ENCODE data around the gene TSGA10IP. TPM values are rescaled to one million over a fixed set of nuclear protein-coding genes. Genes with fewer than 3 reads are reported as not detected.

Gene TSGA10IP
- total RNA-seq, 1 experiment from 2014 or later: 3.4 TPM

DNA sequence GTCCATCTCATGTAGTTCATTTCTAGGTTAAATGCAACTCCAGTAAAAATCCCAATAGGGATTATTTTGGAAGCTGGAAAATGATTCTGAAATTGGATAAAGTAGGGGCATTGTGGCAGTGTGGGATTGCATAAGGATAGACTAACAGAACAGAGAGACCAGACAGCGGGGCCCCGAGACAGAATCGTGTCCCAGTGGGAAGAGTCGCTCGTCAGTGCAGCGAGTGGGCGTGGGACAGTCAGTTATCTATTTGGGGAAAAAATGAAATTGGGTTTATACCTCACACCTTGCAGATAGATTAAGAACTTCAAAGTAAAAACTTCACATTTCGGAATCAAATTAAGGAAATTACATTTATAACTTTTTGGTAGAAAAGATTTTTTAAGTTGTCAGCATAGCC is 26.8 kb downstream of the TSGA10IP start (continued):
- TF ChIP-seq, protein P1, sequence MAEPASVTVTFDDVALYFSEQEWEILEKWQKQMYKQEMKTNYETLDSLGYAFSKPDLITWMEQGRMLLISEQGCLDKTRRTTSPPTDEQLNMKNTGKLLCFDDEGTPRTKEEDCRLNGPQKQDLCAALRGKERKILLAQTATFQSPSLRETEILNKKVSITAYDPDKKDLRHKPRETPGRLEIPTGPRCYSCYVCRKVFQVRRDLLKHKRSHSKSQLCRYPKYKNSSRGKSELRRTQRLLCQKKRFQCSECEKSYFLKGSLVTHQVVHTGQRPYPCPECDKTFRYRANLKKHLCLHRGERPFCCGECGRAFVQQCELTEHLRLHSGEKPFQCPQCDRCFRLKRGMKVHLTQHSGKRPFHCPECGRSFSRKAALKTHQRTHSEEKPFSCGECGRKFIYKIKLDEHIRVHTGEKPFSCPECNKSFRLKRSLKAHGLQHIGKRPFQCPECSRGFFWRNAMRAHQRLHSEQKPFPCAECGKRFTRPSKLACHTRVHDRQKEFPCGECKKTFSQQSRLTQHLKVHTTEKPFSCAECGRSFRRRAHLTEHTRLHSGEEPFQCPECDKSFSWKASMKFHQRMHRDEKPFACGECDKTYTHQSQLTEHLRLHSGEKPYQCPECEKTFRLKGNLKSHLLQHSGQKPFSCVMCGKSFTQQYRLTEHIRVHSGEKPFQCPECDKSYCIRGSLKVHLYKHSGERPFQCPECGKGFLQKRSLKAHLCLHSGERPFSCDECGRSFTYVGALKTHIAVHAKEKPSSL (CRISPR knock-in tag; conservative IDR thresholded peaks at IDR 0.05): no peak
- no peak for TF ChIP-seq JAZF1 (CRISPR knock-in tag; IDR thresholded peaks at IDR 0.05)
- TF ChIP-seq, protein P2, sequence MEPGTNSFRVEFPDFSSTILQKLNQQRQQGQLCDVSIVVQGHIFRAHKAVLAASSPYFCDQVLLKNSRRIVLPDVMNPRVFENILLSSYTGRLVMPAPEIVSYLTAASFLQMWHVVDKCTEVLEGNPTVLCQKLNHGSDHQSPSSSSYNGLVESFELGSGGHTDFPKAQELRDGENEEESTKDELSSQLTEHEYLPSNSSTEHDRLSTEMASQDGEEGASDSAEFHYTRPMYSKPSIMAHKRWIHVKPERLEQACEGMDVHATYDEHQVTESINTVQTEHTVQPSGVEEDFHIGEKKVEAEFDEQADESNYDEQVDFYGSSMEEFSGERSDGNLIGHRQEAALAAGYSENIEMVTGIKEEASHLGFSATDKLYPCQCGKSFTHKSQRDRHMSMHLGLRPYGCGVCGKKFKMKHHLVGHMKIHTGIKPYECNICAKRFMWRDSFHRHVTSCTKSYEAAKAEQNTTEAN (CRISPR knock-in tag; IDR thresholded peaks at IDR 0.05): no peak
- no peak for TF ChIP-seq FOXK1 (CRISPR knock-in tag; IDR thresholded peaks at IDR 0.05)
- TF ChIP-seq PRRX2 (CRISPR knock-in tag; IDR thresholded peaks at IDR 0.05): no peak
- no peak for TF ChIP-seq E2F1 (CRISPR knock-in tag; IDR thresholded peaks at IDR 0.05)
- TF ChIP-seq HMGA2 (CRISPR knock-in tag; IDR thresholded peaks at IDR 0.05): no peak
- TF ChIP-seq ZMAT4 (CRISPR knock-in tag; IDR thresholded peaks at IDR 0.05): no peak

GRCh38 chr11:65973439-65974110 is 28.3 kb downstream of the TSGA10IP start:
- ChIA-PET CTCF (interaction anchor here (0.8 kb wide), 1 partner anchor 72 kb away, joined by 3 read pairs; no protein-coding TSS in a partner anchor), POLR2A (no interaction called here)
- TF ChIP-seq ZNF512 (CRISPR knock-in tag; IDR thresholded peaks at IDR 0.05; ENCODE audit: borderline replicate concordance) (no peak), ZNF416 (CRISPR knock-in tag; IDR thresholded peaks at IDR 0.05) (no peak), MYBL2 (CRISPR knock-in tag; IDR thresholded peaks at IDR 0.05) (no peak), JAZF1 (CRISPR knock-in tag; IDR thresholded peaks at IDR 0.05) (no peak)
- TF ChIP-seq, protein P3, sequence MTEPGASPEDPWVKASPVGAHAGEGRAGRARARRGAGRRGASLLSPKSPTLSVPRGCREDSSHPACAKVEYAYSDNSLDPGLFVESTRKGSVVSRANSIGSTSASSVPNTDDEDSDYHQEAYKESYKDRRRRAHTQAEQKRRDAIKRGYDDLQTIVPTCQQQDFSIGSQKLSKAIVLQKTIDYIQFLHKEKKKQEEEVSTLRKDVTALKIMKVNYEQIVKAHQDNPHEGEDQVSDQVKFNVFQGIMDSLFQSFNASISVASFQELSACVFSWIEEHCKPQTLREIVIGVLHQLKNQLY (CRISPR knock-in tag; IDR thresholded peaks at IDR 0.05): no peak
- no peak overlapping the region for H3K27ac Mint-ChIP-seq
- H3K9me3 Mint-ChIP-seq: no peaks in the 10 kb centered on the region
- ATAC-seq (no peak), DNase-seq (ENCODE audit: low spot score) (no peak)
- H3K4me1 Mint-ChIP-seq: peaks cover 5% of the 10 kb centered on the region; the same call in 1 of the 2 replicates
- peaks cover 54% of the 10 kb centered on the region for H3K36me3 Mint-ChIP-seq
- H3K4me3 Mint-ChIP-seq: no peak overlapping the region
- H3K27me3 Mint-ChIP-seq (ENCODE audit: low read depth): no peaks in the 10 kb centered on the region

- H3K4me3 Mint-ChIP-seq: no peak overlapping the region
- ChIA-PET CTCF (interaction anchor here (1.0 to 1.6 kb wide), 6 partner anchors 13 to 116 kb away, joined by 3 to 8 read pairs (median 4); partner anchors contain the start of genes FIBP and MUS81), POLR2A (no interaction called here)
- H3K9me3 Mint-ChIP-seq: no peaks in the 10 kb centered on the region
- ATAC-seq (no peak), DNase-seq (ENCODE audit: low spot score) (no peak)
- peaks cover 47% of the 10 kb centered on the region for H3K36me3 Mint-ChIP-seq
- H3K27me3 Mint-ChIP-seq (ENCODE audit: low read depth): no peaks in the 10 kb centered on the region
- H3K4me1 Mint-ChIP-seq: no peaks in the 10 kb centered on the region
- H3K27ac Mint-ChIP-seq: peak overlapping the region; percentile 67
- TF ChIP-seq CREB1 (CRISPR knock-in tag; IDR thresholded peaks at IDR 0.05): no peak
- TF ChIP-seq USF1 (CRISPR knock-in tag; IDR thresholded peaks at IDR 0.05): no peak
- no peak for TF ChIP-seq ZNF423 (CRISPR knock-in tag; IDR thresholded peaks at IDR 0.05)
- TF ChIP-seq, protein P3 (CRISPR knock-in tag; IDR thresholded peaks at IDR 0.05): no peak
- no peak for TF ChIP-seq AR (CRISPR knock-in tag; IDR thresholded peaks at IDR 0.05)
- TF ChIP-seq IRF2 (CRISPR knock-in tag; IDR thresholded peaks at IDR 0.05; ENCODE audit: borderline replicate concordance, low read depth): no peak
- TF ChIP-seq, protein P4, sequence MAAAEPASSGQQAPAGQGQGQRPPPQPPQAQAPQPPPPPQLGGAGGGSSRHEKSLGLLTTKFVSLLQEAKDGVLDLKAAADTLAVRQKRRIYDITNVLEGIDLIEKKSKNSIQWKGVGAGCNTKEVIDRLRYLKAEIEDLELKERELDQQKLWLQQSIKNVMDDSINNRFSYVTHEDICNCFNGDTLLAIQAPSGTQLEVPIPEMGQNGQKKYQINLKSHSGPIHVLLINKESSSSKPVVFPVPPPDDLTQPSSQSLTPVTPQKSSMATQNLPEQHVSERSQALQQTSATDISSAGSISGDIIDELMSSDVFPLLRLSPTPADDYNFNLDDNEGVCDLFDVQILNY (CRISPR knock-in tag; IDR thresholded peaks at IDR 0.05): no peak
- TF ChIP-seq JAZF1 (CRISPR knock-in tag; IDR thresholded peaks at IDR 0.05): no peak
- TF ChIP-seq TP53 (CRISPR knock-in tag; IDR thresholded peaks at IDR 0.05): no peak
These were observed 30.5 kb downstream of the TSGA10IP start for GRCh38 chr11:65975771-65976170.
